ENCODE results near the gene IGFBP4.
"Not testable (repeated sequence)": the region's sequence is repeated elsewhere in the genome, so short reads cannot be mapped to it uniquely, and the experiment has no call there.

IGFBP4 gene

DNA sequence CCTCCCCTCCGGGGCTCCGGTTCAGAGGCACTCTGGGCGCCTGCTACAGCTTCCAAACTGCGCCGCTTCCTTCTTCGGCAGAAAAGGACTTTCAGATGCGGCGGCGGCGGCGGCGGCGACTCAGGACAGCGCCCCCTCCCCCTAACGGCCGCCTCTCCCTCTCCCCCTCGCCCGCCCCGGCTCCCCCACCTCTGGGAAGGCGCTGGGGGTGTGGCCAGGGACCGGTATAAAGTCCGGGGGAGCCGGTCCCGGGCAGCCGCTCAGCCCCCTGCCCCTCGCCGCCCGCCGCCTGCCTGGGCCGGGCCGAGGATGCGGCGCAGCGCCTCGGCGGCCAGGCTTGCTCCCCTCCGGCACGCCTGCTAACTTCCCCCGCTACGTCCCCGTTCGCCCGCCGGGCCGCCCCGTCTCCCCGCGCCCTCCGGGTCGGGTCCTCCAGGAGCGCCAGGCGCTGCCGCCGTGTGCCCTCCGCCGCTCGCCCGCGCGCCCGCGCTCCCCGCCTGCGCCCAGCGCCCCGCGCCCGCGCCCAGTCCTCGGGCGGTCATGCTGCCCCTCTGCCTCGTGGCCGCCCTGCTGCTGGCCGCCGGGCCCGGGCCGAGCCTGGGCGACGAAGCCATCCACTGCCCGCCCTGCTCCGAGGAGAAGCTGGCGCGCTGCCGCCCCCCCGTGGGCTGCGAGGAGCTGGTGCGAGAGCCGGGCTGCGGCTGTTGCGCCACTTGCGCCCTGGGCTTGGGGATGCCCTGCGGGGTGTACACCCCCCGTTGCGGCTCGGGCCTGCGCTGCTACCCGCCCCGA, at the start of gene IGFBP4:
IGFBP4 (plus strand) TSS at position 255 of the 792 bp plus-strand sequence; CDS start at position 541, 286 bp downstream.
- DNase-seq (ENCODE audit: low read depth), result peak; percentile 83

DNA sequence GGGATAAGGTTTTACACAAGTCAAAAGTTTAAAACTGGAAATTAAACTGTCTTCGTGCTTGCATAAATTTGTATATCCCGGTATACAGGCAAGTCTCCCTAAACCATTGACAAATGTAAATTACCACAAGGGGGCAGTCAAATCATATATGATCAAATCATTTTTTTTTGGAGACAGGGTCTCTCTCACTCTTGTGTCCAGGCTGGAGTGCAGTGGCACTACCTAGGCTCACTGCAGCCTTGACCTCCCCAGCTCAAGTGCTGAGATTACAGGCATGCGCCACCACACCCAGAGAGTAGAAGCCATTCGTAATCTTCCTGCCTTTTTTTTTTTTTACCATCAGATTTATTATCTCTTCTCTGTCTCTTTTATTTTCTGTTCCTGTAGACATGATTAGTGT, 44.1 kb upstream of the IGFBP4 start:
- peak; percentile 58 for DNase-seq (ENCODE audit: low read depth)

DNA sequence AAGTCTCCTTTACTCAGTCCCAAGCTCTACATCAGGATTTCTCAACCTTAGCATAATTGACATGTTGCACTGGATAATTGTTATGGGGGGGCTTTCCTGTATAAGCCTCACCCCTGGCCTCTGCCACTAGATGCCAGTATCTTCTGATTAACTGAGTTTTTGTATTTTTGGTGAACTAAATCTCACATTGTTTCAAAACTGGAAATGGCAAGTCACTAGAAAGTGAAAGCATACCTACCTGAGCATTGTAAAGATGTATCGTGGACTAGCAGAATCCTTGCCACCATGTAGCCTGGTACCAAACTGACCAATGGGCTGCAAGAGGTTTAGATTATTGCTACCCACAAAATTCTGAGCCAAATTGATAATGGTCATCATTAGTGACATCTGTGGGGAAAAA, 40.6 kb upstream of the IGFBP4 start:
- DNase-seq (ENCODE audit: low read depth), result no peak

DNA sequence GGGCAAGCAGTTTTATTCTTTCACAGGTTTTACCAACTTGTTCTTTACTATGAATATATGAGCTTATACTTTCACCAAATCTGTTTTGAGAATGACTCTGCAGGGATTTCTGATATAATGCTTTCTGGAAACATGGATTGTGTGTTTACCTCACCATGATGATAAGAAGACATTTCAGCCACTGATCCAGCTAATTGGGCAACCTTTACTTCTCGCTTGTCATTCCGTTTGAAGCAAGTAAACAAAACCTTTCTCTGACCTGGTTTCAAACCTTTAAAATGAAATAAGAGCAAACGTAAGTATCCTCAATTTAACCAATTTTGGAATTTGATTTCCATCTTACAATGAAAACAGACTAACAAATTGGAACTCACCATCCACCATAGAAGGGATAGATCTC, 39.2 kb upstream of the IGFBP4 start:
- DNase-seq (ENCODE audit: low read depth), result peak; percentile 34

DNA sequence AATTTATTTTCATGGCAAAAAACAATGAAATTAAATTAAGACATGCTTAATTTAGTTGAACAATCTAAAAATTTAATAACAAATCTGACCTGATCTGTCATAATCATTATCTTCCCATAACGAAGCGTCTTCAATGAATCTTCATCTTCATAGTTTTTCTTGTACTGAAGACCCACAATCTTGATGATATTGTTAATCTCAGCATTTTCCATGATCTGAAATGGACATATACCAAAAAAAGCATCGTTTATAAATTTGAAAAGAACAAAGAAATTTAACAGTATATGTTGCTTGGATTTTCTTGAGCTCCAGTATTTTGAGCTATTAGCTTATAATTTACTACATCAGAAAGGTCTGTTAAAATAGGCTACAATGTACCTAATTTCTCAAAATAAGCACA, 35.8 kb upstream of the IGFBP4 start:
- no peak for DNase-seq (ENCODE audit: low read depth)

DNA sequence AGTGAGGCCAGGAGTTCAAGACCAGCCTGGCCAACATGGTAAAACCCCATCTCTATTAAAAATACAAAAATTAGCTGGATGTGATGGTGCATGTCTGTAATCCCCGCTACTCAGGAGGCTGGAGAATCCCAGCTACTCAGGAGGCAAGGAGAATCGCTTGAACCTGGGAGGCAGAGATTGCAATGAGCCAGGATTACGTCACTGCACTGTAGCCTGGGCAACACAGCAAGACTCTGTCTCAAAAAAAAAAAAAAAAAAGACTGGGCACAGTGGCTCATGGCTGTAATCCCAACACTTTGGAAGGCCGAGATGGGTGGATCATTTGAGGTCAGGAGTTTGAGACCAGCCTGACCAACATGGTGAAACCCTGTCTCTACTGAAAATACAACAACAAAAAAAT, 33.7 kb upstream of the IGFBP4 start:
- not testable (repeated sequence) for DNase-seq (ENCODE audit: low read depth)

DNA sequence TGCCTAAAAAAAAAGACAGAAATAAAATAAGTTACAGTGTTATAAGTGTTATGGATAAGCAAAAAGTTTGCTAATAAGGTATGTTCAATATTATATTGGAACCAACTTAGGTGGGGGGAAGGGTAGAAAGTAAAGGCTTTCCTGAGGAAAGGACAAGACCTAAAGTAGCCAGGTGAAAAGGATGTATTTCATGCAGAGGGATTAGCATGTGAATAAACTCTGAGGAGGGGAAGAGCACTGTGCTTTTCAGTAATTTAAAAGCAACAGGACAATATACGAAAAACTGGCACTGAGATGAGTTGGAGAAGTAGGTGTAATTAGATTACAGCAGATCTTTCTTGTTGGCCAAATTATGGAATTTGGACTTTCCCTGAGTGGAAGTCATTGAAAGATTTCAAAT, 33.2 kb upstream of the IGFBP4 start:
- DNase-seq (ENCODE audit: low read depth), result no peak

DNA sequence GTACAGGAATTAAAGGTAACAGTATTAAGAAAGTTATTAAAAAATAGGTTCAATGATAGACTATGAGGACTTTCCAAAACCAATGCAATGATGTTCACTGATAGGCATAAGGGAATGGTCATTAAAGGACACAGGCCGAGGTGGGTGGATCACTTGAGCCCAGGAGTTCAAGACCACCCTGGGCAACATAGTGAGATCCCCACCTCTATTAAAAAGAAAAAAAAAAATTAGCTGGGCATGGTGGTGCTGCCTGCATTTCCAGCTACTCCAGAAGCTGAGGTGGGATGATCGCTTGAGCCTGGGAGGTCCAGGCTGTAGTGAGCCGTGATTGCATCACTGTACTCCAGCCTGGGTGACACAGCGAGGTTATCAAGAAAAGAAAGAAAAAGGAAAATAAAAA, 31.4 kb upstream of the IGFBP4 start:
- no peak for DNase-seq (ENCODE audit: low read depth)

DNA sequence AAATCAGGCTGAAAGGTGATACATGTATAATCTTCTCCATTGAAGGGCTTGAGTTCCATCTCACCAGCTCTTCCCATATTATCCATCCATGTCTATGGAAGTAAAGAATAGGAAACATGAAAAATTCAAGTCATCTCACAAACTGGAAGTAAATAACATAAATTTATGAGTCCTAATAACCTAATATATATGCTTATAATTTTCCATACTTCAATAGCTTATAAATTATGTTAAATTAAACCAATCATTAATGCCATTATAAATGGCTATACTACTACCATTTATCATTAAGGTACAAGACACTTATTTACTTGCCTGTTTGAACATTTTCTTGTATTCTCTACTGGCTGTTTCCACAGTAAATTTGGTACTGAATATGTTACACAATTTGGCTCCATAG, 30.4 kb upstream of the IGFBP4 start:
- DNase-seq (ENCODE audit: low read depth), result no peak

DNA sequence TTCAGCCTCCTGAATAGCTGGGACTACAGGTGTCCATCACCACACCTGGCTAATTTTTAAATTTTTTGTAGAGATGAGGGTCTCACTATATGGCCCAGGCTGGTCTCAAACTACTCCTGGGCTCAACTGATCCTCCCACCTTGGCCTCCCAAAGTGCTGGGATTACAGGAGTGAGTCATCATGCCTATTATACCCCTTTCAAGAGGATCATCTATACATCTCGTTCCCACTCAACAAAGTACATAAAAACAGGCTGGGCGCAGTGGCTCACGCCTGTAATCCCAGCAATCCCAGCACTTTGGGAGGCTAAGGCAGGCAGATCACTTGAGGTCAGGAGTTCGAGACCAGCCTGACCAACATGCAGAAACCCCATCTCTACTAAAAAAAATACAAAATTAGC, 28.9 kb upstream of the IGFBP4 start:
- not testable (repeated sequence) for DNase-seq (ENCODE audit: low read depth)

DNA sequence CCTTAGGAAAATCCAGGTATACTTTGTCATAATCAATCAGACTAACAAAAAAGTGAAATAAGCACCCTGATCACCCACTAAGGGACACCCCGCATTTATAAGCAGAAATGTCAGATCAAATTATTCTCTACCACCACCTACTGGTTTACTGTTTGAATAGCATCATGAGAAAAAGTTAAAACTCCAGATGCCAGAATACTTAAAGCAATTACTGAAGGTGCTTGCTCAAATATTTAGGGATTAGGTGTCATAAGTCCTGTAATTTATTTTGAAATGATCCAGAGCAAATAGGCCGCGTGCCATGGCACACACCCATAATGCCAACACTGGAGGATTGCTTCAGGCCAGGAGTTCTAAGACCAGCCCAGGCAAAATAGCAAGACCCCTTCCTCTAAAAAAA, 27.9 kb upstream of the IGFBP4 start:
- DNase-seq (ENCODE audit: low read depth), result peak; percentile 57

DNA sequence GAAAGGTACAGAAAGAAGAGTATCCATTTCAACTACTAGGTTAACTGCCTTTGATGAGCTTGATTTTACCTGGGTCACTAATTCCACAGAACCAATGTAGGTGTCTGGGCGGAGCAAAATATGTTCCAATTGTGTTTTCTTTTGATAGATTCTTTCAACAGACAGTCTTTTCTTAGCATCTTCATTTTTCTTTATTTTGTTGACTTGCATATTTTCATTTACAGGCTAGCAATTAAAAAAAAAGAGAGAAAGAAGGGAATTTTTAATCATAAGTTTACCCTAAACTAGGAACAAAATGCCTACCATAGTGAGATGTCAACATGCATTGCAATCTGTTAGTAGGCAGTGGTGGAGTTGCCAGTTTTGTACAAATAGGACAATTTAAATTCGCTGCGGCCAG, 26.6 kb upstream of the IGFBP4 start:
- DNase-seq (ENCODE audit: low read depth), result no peak

DNA sequence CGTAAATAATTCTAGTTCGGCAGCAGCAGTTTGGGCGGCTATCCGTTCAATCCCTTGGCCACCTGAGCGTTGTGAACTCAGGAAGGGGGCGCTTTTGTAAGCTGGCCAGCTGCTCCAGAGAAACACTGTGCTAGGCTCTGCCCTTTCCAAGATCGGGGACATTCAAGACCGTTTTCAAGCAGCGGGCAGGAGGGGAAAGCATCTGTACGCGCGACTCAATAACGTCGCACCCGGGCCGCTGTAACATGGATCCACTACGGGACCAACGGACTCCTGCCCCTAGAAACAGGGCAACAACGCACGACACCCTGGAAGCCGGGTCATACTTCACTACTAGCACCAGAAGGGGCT, 26.0 kb upstream of the IGFBP4 start:
- DNase-seq (ENCODE audit: low read depth), result no peak

DNA sequence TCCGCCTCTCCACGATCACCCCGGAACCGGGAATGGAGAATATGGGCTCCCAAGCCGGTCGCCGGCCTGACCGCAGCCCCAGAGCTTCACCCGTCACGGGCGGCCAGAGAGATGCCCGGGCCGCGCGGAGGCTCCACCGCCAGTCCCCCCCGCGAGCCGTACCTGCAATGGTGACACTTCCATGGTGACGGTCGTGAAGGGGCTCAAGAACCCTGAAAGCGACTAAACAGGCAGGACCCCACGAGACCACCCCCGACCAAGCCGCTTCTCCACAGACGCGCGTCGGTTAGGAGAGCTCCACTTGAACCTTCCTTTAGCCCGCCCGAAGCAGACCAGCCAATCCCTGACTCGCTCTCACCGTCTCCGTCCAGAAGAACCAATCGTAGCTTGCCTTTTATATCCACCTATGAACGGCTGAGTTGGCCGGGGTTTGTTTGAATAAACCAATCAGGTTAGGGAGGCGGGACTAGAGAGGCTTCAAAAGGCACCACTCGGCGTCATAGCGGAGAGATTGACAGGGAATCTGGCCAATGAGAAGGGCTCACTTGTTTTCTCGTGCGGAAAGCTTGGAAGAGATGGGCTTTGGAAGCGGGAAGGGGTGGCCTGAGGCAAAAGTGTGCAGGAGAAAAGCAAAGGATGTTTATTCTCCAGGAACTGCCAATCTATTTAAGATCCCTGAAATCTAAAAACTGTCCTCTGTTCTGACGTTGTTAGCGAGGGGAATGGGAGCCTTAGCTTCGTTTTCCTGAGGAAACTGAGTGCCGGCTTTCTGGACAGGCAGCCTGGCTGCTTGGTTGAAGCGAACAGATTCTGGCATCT, 25.4 kb upstream of the IGFBP4 start, which contains the start of gene TOP2A:
TOP2A (minus strand) TSS at position 288 of the 819 bp plus-strand sequence; CDS start at position 183, 105 bp downstream.
- DNase-seq (ENCODE audit: low read depth), result peak; percentile 99

DNA sequence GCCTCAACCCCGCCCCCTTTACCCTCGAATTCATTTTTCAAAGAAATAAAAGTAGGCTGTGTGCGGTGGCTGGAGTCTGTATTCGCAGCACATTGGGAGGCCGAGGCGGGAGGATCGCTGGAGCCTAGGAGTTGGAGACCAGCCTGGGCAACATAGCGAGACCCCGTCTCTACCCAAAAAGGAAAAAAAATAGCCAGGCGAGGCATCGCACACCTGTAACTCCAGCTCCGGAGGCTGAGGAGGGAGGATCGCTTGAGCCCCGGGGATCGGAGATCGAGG, 24.9 kb upstream of the IGFBP4 start:
- no peak for DNase-seq (ENCODE audit: low read depth)

DNA sequence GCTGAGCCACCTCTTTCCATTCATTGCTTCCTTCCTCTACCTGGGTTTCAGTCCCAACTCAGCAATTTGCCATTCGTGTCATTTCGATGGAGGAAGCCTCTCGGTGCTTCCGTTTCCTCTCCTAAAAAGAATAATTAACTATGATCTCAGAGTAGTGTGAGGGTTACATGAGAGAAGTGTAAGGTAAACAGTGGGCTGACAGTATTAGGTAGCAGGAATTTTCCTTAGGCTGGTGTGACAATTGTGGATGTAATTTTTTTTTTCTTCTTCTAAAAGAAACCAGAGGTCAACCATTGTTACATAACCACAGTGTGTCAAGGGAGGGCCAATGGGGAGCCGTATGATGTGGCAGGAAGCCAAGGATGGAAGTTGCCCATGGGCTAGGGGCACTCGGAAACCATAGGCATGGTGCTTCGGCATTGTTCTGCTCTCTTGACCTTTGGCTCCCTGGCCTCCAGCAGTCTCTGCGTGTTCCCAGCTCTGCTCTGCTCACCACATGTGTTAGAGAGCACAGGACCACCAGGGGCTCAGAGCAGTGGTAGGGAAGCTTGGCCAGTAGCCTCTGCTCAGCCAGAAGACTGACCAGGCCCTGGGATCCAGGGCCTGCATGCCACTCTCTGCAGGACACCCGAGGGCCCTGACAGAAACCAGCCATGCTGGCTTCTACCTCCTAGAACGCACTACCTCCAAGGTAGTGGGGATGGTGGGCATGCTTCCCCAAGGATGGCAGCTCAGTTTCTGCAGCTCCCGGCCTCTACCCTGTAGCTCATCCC, 23.5 kb upstream of the IGFBP4 start:
- no peak for DNase-seq (ENCODE audit: low read depth)

DNA sequence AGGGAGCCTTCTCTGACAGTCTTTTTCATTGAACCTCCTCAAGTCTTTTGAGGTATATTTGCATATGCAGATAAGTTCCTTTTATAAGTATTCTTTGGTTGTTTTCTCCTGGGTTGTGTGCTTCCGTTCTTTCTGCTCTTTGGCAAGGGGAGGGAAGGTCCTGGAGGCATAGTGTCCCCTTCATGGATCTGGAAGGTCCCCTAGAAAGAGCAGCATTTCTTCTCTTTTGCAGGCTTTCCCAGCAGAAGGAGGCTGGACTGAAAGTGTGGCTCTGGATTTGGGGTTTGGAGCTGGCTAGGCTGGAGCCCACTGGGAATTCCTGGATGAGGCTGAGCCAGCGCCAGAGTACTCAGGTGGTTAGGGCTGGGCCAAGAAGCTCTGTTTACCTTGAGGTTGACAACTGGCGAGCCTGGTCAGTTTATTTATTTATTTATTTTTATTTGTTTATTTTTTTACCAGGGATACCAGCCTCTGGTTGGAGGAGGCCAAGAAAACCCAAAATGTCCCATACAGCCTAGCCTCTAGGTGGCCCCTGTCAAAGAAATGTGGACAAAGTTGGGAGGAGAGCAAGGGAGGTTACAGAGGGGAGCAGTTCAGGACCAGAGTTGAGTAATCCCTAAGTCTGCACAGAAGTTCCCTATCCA, 20.1 kb upstream of the IGFBP4 start:
- DNase-seq (ENCODE audit: low read depth), result no peak

DNA sequence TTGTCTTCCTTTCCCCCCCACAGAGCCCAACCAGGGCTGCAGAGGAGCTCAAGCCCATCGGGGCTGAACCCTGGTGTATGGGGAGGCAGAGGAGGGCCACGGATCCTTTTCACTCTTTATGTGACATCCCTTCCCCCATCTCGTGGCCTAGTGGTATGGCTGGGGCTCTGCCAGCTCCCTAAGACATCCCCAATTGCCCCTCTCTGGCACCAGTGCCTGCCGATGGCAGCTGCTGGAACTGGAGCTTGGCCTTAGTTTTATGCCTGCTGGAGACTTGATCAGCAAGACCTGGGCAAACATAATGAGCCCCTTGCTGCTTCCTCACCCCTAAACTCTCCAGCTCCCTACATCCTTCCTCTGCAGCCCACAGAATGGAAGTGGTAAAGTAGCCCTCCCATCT, 17.5 kb upstream of the IGFBP4 start:
- no peak for DNase-seq (ENCODE audit: low read depth)

DNA sequence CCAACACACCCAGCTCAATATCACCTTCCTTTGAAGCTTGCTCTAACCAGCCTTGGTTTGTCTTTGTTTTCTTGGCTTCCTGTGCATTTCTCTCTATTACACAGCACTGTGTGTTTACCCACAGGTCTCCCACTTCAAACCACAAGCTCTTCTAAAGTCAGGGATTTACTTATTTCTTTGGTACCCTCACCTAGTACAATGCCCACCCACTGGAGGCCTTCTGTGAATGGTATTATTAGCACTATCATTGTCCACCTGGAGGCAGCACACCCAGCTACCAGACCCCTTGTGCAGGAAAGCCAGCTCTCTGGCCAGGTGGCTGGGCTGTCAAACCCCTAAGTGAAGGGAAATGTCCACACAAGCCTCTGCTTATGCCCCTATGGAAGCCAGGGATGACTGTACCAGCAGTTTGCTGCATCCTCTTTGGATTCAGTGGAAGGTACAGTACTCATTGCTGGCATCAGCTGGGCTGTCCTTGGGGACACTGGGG, 16.2 kb upstream of the IGFBP4 start:
- DNase-seq (ENCODE audit: low read depth), result no peak

DNA sequence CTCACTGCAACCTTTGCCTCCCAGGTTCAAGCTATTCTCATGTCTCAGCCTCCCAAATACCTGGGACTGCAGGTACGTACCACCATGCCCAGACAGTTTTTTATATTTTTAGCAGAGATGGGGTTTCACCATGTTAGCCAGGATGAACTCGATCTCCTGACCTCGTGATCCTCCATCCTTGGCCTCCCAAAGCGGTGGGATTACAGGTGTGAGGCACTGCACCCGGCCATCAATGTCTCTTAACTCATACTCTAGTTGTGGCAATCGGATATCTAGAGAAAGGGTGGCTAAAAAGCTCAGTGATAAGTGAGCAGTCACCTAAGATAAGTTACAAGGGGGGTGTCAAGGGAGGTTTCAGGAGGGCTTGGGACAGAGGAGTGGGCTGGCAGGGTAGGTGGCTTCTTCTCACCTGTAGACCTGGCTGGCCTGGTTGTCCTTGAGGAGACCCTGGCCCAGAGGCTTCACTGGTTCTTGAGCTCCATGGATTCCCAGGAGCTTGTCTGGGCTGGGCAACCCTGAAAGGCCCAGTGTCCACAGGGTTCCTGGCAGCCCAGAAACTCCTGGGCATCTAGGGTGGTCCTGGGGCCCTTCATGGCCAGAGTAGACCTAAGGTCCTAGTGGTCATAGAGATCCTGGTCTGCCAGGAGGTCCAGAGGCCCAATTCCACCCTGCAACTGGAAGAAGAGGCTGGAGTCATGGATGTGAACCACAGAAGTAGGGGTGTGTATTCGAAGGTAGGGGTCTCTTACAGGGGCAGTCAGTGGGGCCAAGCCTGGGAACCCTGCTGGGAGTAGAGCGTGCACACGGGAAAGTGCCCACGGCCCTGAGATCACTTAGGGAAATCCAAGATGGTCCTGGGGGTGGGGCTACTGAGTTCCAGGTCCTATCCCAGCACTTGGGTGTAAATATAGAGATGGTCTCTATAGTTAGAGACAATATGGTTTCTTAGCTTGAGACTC, 12.7 kb upstream of the IGFBP4 start:
- DNase-seq (ENCODE audit: low read depth), result no peak

DNA sequence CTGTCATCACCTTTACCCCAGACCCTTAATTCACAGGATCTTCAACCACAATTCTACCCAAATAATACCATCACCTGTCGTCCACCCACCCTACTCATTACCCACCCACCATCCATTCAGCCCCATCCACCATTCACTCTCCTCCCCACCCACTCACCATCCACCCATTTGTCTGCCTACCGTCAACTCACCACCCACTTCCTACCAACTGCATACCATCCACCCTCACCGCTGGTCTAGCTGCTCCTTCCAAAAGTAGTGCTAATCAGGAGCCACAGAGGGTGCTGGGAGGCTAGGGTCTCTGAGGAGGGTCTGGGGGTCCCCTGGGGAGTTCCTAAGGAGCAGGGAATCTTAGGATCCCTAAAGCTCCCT, 12.0 kb upstream of the IGFBP4 start:
- DNase-seq (ENCODE audit: low read depth), result no peak
